SH-SY5Y (cell line): ENCODE results near the gene SKAP1.

Experiments used
- GATA2 ChIP-seq: IDR thresholded peaks from 2 replicates; pipeline ENCODE4 v1.6.1; 2011; ENCODE audit warnings: mild to moderate bottlenecking, low read depth, low read length
- GATA3 ChIP-seq: IDR thresholded peaks from 2 replicates; pipeline ENCODE4 v1.6.1; 2011; ENCODE audit warnings: low read depth, mild to moderate bottlenecking, low read length, moderate library complexity

- TF ChIP-seq GATA2 = no peak
- no peak for TF ChIP-seq GATA3
Measured at GRCh38 chr17:48294806-48295361, 135.1 kb downstream of the SKAP1 start.
